GM19043 (cell line): ENCODE results near the gene AASDHPPT.
"Not testable (repeated sequence)": the region's sequence is repeated elsewhere in the genome, so short reads cannot be mapped to it uniquely, and the experiment has no call there.

ENCODE experiments used
- ATAC-seq: cut with Tn5 transposase; IDR thresholded peaks from one replicate; pipeline ENCODE4 v1.9.1; 2021; ENCODE audit warnings: low read depth; ENCODE audit not compliant: unreplicated experiment

Gene AASDHPPT, protein sequence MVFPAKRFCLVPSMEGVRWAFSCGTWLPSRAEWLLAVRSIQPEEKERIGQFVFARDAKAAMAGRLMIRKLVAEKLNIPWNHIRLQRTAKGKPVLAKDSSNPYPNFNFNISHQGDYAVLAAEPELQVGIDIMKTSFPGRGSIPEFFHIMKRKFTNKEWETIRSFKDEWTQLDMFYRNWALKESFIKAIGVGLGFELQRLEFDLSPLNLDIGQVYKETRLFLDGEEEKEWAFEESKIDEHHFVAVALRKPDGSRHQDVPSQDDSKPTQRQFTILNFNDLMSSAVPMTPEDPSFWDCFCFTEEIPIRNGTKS

DNA sequence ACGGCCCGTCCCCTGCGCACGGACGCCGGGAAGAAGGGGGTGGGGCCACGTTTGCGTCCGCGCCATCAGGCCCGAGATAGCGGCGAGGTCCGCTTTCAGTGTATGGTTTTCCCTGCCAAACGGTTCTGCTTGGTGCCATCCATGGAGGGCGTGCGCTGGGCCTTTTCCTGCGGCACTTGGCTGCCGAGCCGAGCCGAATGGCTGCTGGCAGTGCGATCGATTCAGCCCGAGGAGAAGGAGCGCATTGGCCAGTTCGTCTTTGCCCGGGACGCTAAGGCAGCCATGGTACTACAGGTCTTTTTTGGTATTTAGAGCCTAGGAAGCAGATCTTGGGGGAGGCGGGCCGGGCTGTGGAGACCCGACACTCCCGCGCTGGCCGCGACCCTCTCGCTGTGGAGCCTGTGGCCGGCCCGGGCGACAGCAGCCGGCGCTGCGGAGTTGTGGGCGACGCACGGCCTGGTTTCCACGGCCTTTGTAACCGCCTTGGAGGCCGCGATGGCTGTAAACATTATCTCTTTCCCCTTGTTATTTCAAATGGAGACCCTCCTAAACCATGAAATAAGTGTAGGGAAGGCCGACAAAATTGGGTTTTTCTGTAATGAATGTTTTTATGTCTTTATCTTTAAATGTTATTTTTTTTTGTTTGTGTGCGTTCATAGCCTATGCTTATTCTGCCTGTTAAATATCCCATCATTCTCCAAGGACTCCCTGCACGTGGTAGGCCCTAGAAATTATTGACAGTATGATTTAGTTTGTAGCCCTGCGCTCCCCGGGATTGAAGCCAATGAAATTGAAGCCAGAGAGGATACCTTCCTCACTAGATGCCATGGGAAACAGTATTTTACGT, at the start of gene AASDHPPT:
TSS of gene AASDHPPT (plus strand) at position 54 of the 847 bp plus-strand sequence. CDS start at position 103, 49 bp downstream.
- ATAC-seq: peak; percentile 14

- no peak for ATAC-seq
These were observed 46.9 kb upstream of the AASDHPPT start for GRCh38 chr11:106030609-106031008.

- no peak for ATAC-seq
These were observed 46.2 kb upstream of the AASDHPPT start for GRCh38 chr11:106031202-106031810.

- no peak for ATAC-seq
These were observed 45.5 kb upstream of the AASDHPPT start for GRCh38 chr11:106031936-106032335.

GRCh38 chr11:106032861-106033260, 44.6 kb upstream of the AASDHPPT start:
- ATAC-seq: no peak

DNA sequence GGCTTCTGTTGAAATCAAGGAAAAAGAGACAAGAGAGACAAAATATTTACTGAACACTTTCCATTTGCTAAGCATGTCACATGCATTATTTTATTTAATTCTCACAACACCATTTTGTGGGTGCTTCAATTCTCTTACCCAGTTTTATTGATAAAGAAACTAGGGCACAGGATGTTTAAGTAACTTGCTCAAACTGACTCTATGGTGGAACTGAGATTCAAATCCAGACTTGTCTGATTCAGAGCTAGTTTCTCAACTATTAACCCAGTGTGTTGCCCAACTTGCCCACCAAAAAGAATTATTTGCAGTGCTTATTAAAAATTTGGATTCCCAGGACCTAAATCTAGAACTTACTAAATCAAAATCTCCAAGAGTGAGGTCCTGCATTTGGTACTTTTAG, 33.9 kb upstream of the AASDHPPT start:
- ATAC-seq: no peak

- ATAC-seq: no peak
These were observed 29.8 kb upstream of the AASDHPPT start for GRCh38 chr11:106047631-106048030.

- no peak for ATAC-seq
These were observed 27.6 kb upstream of the AASDHPPT start for GRCh38 chr11:106049727-106050476.

GRCh38 chr11:106051103-106051502, 26.4 kb upstream of the AASDHPPT start:
- no peak for ATAC-seq

GRCh38 chr11:106058377-106058776, 19.1 kb upstream of the AASDHPPT start:
- not testable (repeated sequence) for ATAC-seq

DNA sequence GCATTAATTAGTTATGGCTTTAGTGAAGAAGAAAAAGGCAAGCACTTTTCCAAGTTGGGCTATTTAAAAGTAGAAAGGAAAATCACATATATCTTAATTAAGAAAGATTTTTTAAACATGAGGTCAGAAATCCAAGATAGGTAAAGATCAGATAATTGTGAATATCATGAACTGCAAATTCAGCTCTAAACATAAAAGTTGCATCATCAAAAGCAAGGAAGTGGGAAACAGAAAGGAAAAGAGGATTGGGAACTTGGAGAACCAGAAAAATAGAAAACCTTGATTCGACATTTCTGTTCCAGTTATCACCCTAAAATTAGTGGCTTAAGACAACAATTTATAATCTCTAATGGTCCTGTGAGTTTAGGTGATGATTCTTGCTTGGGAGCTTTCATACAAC, 17.8 kb upstream of the AASDHPPT start:
- ATAC-seq: no peak

DNA sequence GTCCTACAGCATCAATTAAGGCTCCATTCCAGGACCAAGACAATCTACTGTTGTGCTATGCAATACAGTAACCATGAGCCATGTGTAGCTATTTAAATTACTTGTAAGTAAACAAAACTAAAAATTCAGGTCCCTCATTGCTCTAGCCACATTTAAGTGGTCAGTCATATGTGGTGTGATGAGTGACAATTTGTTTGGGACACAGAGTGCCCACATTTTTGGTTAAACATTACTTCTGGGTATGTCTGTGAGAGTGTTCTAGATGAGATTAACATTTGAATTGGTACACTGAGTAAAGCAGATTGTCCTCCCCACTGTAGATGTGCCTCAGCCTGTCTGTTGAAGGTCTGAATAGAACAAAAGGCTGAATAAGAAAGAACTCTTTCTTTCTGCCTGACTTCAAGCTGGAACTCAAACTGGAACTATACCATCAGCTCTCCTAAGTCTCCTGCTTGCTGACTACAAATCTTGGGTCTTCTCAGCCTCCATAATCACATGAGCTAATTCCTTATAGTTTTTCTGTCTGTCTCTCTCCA, 16.1 kb upstream of the AASDHPPT start:
- ATAC-seq: no peak

- no peak for ATAC-seq
These were observed 15.2 kb upstream of the AASDHPPT start for GRCh38 chr11:106061954-106062949.

GRCh38 chr11:106063009-106063408, 14.5 kb upstream of the AASDHPPT start:
- ATAC-seq: peak; percentile 41

- no peak for ATAC-seq
These were observed 6.9 kb upstream of the AASDHPPT start for GRCh38 chr11:106070606-106071005.

- no peak for ATAC-seq
These were observed 4.7 kb upstream of the AASDHPPT start for GRCh38 chr11:106072804-106073203.

DNA sequence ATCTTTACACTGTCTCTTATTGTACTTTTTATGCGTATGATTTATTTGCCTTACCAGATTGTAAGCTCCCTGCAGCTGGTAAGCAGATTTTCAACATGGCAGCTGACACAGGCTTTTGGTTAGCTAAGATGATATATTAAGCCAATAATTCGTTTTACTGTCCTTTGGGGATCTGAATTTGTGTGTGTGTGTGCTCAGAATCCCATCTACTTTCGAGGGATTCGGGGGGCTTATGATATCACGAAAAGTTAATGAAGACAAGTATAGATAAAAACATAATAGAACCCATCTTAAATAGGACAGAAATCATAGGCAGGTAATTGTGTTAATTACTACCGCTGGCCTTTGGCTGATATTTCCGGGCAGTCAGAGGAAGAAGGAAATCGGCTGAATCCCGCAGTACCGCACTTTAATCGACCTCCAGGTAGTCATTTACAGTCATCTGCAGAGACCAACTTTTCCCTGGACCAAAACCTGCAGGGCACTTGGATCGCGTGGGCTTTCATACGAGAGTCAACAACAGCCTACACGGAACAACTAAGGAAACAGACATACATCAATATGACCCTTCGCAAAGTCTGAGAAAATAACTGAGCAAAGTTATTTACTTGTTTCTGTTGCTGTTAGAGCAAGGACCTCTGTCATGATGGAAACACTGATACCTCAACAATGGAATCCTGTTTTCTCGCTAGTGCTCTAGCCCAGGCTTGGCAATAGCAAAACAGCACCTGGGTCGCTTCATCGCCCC, 1.1 kb upstream of the AASDHPPT start:
- no peak for ATAC-seq

GRCh38 chr11:106076919-106077608, 398 bp upstream of the AASDHPPT start, which contains the start of gene KBTBD3:
TSS of gene KBTBD3 (minus strand) at chr11:106077347. CDS start at chr11:106059097, 18,250 bp downstream.
- ATAC-seq: peak; percentile 92
